GM20431 (cell line): Measurements from ENCODE around the gene CPT2.

Source experiments
- in situ Hi-C: fragments of 300-500 bp; cut with MseI, MboI; formaldehyde crosslinking; loops from one replicate; pipeline ENCODE4 v1.15.0; 2020; ENCODE audit warnings: low sequenced_read_pairs; ENCODE audit not compliant: unreplicated experiment

CPT2 gene

DNA sequence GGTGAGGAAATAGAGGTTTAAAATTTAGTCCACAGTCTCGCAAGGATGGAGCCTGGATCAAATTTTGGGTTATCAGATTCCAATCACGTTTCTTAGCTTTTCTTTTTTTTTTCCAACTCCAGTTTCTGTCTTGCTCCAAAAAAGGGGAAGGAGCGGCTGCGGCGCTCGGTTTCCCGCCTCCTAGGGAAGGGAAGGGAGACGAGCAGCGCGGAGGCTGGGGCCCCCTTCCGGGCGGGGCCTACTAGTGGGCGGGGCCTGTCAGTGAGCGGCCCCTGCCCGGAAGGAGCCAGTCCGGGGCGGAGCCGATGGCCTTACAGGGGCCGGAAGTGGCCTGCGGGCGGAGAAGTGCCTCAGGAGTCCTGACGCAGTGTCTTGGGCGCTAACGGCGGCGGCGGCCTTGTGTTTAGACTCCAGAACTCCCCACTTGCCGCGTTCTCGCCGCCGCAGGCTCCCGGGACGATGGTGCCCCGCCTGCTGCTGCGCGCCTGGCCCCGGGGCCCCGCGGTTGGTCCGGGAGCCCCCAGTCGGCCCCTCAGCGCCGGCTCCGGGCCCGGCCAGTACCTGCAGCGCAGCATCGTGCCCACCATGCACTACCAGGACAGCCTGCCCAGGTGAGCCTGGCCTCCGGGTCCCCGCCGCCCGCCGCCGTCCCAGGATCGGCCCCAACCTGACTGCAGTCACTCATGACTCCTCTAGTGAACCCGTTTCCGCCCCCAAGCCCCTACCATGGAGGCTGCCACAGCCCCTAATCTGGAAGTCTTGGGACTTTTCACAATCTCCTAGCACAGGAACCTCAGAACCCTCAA lies at the start of gene CPT2:
Gene CPT2, plus strand, starts transcription at position 340 of the 806 bp plus-strand sequence. Its CDS starts 120 bp downstream, at position 460.
- in situ Hi-C loops, result loop anchor here (25.0 kb wide), 1 partner anchor 484 kb away; no protein-coding TSS in a partner anchor

DNA sequence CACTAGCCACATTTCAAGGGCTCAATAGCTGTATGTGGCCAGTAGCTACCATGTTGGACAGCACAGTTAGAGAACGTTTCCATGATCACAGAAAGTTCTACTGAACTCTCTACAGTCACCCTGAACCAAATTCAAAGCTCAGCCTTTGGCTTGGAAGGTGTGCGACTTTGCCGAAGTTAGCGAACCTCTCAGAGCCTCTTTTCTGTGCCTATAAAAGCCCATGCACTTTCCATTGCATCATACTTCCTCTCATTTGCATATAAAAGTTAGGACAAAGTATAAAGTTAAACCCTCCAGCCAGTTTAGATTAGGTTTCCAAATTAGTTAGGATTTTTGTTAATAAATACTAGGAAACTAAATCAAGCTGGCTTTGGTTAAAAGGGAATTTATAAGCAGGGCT lies 49.5 kb upstream of the CPT2 start:
- in situ Hi-C loops, result no loop called here

GRCh38 chr1:53148123-53148522 lies 48.5 kb upstream of the CPT2 start:
- in situ Hi-C loops, result no loop called here

DNA sequence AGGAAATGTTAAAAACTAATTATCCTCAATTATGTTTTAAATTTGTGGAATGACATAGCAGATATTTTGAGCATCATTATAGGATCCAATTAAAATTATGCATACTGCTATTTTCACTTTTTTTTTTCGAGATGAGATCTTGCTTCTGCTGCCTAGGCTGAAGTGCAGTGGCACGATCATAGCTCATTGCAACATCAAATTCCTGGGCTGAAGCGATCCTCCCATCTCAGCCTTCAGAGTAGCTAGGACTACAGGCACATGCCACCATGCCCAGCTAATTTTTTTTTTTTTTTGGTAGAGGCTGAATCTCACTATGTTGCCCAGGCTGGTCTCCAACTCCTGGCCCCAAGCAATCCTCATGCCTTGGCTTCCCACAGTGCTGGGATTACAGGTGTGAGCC lies 42.9 kb upstream of the CPT2 start:
- in situ Hi-C loops, result no loop called here

- in situ Hi-C loops, result no loop called here
These were observed 41.7 kb upstream of the CPT2 start for GRCh38 chr1:53154859-53155438.

- in situ Hi-C loops, result no loop called here
These were observed 41.1 kb upstream of the CPT2 start for GRCh38 chr1:53155534-53155933.

- in situ Hi-C loops, result no loop called here
These were observed 40.7 kb upstream of the CPT2 start for GRCh38 chr1:53155945-53156344.

- in situ Hi-C loops, result no loop called here
These were observed 39.8 kb upstream of the CPT2 start for GRCh38 chr1:53156783-53157182.

DNA sequence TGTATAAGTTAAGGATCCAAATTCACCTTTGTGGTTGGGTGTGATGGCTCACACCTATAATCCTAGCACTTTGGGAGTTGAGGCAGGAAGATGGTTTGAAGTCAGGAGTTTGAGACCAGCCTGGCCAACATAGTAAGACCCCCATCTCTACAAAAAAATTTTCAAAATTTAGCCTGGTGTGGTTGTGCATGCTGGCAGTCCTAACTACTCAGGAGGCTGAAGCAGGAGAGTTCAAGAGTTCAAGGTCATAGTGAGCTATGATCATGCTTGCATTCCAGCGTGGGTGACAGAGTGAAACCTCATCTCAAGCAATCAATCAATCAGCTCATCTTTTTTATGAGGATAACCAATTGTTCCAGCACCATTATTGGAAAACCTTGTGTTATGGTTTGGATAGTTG lies 37.7 kb upstream of the CPT2 start:
- in situ Hi-C loops, result no loop called here

GRCh38 chr1:53160924-53161378 lies 35.7 kb upstream of the CPT2 start:
- in situ Hi-C loops, result no loop called here

- in situ Hi-C loops, result no loop called here
These were observed 34.0 kb upstream of the CPT2 start for GRCh38 chr1:53162621-53163020.

- in situ Hi-C loops, result no loop called here
These were observed 33.3 kb upstream of the CPT2 start for GRCh38 chr1:53163291-53163768.

DNA sequence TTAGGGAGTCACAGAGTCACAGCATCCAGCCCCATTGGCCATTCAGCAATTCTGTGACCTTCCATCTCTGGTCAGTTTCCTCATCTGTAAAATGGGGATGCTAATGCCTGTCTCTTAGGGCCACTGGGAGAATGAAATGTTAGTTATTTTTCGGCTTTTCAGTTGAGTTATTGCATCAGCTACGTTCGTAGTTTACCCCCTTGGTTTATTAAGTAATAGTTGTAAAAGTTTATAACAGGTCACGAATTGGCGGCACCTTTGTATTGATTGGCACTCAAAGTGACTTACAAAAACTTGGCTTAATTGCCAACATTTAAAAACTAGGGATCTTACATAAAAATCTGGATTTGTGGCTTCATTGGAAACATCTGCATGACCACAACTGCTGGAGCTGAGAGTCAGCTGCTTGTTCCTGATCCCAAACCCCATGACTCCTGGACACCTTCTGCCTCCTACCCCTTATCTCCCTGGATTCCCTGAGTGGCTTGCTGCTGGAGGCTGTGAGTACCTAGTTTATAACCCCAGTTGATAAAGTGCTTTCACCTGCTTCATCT lies 31.1 kb upstream of the CPT2 start:
- in situ Hi-C loops, result no loop called here

DNA sequence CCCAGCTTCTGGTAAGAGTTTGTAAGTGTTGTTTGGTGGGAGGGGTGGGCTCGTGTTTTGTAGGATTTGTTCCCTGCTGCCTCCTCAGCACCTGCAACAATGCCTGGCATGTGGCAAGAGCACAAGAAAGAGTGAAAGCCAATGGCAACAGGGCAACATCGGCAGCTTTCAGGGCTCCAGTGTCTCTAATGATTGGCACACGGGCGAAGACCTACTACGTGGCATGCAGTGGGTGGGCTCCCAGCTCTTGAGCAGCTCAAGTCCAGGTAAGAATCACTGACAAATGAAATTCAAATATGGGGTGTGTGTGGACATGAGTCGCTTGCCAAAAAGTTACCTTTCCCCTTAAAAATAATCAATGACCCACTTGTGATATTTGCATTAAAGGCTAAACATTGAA lies 30.3 kb upstream of the CPT2 start:
- in situ Hi-C loops, result no loop called here

DNA sequence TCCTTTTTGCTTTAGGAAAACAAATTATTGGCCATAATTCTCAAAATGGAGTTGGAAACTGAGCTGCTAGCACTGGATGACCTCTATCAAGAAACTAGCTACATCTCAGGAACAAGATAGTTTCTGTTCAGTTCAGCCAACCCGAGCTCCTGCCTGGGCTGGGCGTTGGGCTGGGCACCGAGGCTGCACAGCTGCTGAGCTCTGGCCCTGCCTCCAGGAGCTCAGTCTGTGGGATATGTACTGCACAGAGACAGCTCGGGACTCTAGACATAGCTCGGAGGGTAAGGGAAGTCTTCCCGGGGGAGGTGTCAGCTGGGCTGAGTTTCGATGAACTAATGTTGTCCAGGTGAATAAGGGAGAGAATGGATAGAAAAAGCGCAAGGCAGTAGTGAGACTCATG lies 29.7 kb upstream of the CPT2 start:
- in situ Hi-C loops, result no loop called here

GRCh38 chr1:53172426-53173128 lies 24.0 kb upstream of the CPT2 start:
- in situ Hi-C loops, result no loop called here

GRCh38 chr1:53174971-53175913 lies 21.4 kb upstream of the CPT2 start:
- in situ Hi-C loops, result loop anchor here (25.0 kb wide), 1 partner anchor 463 kb away; no protein-coding TSS in a partner anchor

- in situ Hi-C loops, result loop anchor here (25.0 kb wide), 1 partner anchor 464 kb away; no protein-coding TSS in a partner anchor
These were observed 20.0 kb upstream of the CPT2 start for GRCh38 chr1:53176452-53177208.

DNA sequence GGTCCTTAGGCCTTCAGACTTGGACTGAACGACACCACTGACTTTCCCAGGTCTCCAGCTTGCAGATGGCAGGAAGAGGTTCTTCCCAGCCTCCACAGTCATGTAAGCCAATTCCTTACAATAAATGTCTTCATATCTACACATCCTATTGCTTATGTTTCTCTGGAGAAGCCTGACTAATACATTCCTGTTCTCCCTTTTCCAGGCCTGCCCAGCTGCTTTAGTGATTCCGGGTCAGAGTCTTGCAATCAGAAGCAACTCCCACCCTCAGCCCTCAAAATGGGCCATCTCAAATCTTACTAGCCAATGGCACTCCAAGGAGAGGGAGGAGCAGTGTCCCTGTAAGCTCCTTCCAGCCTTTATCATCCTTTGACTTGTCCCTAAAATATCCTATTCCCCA lies 16.4 kb upstream of the CPT2 start:
- in situ Hi-C loops, result loop anchor here (25.0 kb wide), 1 partner anchor 468 kb away; no protein-coding TSS in a partner anchor
